Muscle of back (tissue), 11 donors: ENCODE data around the gene SMPD2. TPM values are rescaled to one million over a fixed set of nuclear protein-coding genes. Genes with fewer than 3 reads are reported as not detected.

ENCODE experiments used
- DNase-seq, 3 donors: peaks; one replicate each; pipeline versions ENCODE4 v3.0.0 to v3.0.0-alpha.2; 2013
- polyA plus RNA-seq, 10 donors: library from polyadenylated mRNA; unstranded; fragments of 120-200 nt; gene quantifications; one replicate each; pipeline ENCODE4 v1.2.1, GENCODE V29; 2013; ENCODE audit not compliant: insufficient read length in 10 of 10

Gene SMPD2
- polyA plus RNA-seq, 10 donors, result 4.0 to 6.1 (median 5.0) TPM

DNA sequence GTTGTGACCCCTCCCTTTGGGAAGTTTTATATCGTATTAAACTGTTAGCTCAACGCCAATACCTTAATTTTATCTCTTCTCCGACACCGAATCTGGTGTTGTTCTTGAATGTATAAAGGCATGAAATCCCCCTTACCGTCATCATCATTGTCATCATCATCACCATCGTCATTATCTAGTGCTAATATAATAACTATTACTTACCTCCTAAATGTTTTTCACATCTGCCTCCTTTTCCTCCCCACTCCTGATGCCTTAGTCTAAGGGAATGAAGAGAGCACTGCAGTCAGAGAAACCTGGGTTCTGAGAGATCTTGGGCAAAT lies 43.2 kb downstream of the SMPD2 start:
- DNase-seq, result no peak

DNA sequence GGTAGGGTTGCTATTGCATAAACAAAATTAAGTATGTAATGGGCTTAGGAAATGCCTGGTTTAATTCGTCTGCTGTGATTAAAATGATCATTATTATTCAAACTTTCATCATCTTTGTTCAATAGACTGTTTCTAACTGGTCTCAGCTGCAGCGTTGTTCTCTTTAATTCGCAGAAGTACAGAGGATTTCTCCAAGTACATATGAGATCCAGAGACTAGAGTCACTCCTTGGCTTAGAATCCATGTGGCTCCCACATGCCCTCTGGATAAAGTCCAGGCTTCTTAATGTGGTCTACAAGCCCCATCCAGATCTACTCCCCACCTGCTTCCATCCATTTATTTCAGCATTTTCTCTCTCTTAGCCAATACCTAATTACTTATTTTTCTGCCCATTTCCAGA lies 43.6 kb downstream of the SMPD2 start:
- peak in 2 of 3 donors; percentile 31 to 57 for DNase-seq

DNA sequence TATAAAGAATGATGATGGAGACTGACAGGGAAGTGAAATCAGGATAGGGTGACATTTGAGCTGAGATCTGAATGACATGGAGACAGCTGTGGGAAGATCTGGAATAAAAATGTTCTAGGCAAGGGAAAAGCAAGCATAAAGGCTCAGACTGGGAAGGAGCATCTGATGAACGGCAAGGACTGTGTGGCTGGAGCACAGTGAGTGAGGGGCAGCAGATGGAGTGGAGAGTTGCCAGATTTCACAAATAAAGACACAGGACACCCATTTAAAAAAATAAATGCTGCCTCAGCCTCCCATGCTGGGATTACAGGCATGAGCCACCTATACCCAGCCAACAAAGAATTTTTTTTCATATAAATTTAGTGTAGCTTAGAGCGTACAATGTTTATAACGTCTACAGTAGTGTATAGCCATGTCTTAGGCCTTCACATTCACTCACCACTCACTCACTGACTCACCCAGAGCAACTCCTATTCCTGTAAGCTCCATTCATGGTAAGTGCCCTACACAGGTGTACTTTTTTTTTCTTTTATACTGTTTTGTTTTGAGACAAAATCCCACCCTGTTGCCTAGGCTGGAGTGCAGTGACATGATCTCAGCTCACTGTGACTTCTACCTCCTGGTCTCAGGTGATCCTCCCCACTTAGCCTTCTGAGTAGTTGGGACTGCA lies 44.9 kb downstream of the SMPD2 start:
- peak in 1 of 3 donors; percentile 20 for DNase-seq

DNA sequence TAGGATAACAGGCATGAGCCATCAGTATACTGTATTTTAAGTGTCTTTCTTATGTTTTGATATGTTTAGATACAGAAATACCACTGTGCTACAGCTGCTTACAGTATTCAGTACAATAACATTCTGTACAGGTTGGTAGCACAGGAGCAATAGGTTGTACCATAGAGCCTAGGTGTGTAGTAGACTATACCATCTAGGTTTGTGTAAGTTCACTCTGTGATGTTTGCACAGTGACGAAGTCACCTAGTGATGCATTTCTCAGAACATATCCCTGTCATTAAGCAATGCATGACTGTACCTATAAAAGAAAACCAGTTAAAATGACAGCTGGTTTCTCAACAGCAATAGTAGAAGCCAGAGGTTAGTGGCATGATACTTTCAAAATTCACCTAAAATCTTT lies 45.5 kb downstream of the SMPD2 start:
- DNase-seq, result no peak

DNA sequence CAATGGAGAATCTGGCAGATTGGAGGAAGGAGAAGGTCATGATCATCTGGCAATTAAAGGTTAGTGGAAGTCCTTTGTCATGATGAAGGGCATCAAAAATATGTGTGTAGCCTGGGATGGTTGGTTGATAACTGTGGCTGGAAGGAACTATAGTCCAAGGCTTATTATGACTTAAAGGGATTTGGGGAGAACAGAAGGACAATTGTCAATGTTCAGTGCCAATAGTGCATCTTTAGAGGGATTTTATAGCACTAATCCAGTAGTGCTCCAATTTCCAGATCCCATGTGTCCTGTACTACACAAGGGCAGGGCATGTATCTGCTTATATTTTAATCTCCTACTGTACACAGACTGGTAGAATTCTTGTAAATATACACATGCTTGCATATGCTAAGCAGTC lies 47.5 kb downstream of the SMPD2 start:
- no peak for DNase-seq

DNA sequence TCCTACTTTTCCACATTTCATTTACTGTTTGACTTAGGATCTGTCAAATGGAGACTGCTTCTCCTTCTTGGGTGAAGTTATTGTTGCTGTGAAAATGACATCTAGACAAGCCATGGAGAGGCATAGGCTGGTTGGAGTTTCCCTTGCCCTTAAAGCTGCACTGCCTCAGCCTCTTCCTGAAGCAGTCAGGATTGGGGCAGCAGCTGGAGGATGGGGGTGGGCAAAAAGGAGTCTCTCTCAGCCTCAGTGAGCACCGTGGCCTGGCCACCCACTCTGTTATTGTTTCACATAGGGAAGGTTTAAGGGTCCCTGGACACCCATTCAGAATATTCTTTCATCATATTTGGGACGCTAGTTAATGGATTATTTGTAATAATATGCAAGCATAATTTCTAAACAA lies 50.2 kb downstream of the SMPD2 start:
- no peak for DNase-seq

DNA sequence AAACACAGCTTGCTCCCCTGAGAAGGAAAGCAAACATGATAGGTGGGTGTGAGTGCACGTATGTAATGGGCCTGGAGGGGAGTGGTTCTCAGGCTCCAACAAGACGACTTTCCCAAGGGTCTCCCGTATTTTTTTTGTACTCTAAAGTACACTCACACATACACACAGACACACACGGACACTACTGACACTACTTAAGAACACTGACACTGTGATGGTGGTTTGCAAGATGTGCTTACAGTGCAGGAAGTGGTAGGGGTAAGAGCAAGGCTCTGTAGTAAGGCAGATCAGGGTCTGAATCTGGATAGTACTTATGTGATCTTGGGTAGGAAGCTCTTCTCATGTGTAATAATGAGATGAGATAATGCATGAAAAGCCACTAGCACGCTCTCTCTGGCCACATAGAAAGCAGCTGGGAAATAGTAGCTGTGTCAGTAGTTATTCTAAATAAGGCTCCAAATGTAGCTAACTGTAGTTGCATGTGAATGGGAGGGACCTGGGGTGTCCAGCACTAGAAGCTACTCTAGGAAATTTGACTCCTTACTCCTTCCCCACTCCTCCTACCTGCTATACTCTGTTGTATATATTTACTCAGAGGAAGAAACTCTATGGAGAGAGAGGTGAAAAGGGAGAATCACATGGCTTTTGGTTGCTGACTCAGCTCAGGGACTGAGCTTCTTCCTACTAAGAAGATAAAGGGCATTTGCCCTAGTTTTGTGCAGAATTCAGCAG lies 50.8 kb downstream of the SMPD2 start:
- DNase-seq, result peak in 1 of 3 donors; percentile 19

Other genes starting within 250 kb of the SMPD2 start
- 100 to 1,000 TPM; 227 to 315 (median 263) TPM for gene CD164, start 58.3 kb upstream of the SMPD2 start, polyA plus RNA-seq
- 1 to 10 TPM; 4.5 to 8.4 (median 6.6) TPM for gene PPIL6, start 96 bp upstream of the SMPD2 start, polyA plus RNA-seq
- gene MICAL1, start 15.0 kb downstream of the SMPD2 start, polyA plus RNA-seq, result 10 to 100 TPM; 42.4 to 89.8 (median 59.2) TPM
- gene ZBTB24, start 42.5 kb downstream of the SMPD2 start, polyA plus RNA-seq, result 1 to 10 TPM; 4.0 to 7.4 (median 5.7) TPM